Effector memory CD4-positive, alpha-beta T cell (primary cell): ENCODE measurements around the gene KCTD20.

ENCODE experiments used
- DNase-seq, 3 donors: peaks; one replicate each; pipeline ENCODE4 v3.0.0-alpha.2; 2020
- H3K27ac ChIP-seq: 2 replicates; pipeline ENCODE4 v1.7.0; 2013; ENCODE audit warnings: mild to moderate bottlenecking, low read length, moderate library complexity; ENCODE audit not compliant: insufficient read depth, poor library complexity, severe bottlenecking
- H3K27me3 ChIP-seq: replicated peaks from 2 replicates; pipeline ENCODE4 v1.7.0; 2013; ENCODE audit warnings: mild to moderate bottlenecking, low read length; ENCODE audit not compliant: insufficient read depth, control insufficient read depth, poor library complexity, severe bottlenecking
- H3K36me3 ChIP-seq: 2 replicates; pipeline ENCODE4 v1.7.0; 2013; ENCODE audit warnings: mild to moderate bottlenecking, low read length, moderate library complexity; ENCODE audit not compliant: control insufficient read depth, insufficient read depth
- H3K4me1 ChIP-seq: 2 replicates; pipeline ENCODE4 v1.7.0; 2013; ENCODE audit warnings: low read length, mild to moderate bottlenecking; ENCODE audit not compliant: control insufficient read depth, insufficient read depth, poor library complexity, severe bottlenecking
- H3K4me3 ChIP-seq: 2 replicates; pipeline ENCODE4 v1.7.0; 2013; ENCODE audit warnings: low read length, low read depth, mild to moderate bottlenecking; ENCODE audit not compliant: insufficient read depth, poor library complexity, severe bottlenecking
- H3K9me3 ChIP-seq: 2 replicates; pipeline ENCODE4 v1.7.0; 2013; ENCODE audit warnings: mild to moderate bottlenecking, low read length, moderate library complexity; ENCODE audit not compliant: control insufficient read depth

The KCTD20 gene

DNA sequence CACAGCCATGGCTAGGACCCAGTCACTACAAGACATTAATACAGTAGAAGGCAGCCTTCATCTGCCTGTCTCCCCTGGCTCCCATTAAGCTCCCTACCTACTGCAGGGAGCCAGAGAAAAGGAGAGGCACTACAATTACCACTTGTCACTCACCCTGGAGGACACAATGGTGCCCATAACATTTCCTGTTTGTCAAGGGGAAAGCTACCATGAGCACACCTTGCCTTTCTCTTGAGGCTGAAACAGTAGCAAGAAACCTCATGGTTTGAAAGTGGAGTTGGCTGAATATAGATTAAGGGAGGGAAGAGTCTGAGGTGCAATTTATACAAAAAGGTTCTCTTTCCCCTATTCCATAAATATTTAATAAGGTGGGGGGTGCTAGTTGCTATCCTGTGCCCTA lies 76.6 kb downstream of the KCTD20 start:
- H3K9me3 ChIP-seq = no peaks in the 10 kb centered on the region
- DNase-seq = no peak
- H3K4me3 ChIP-seq = no peak overlapping the region
- H3K27me3 ChIP-seq = no peaks in the 10 kb centered on the region
- no peak overlapping the region for H3K27ac ChIP-seq
- H3K4me1 ChIP-seq = peaks cover 9% of the 10 kb centered on the region
- peaks cover 89% of the 10 kb centered on the region for H3K36me3 ChIP-seq

DNA sequence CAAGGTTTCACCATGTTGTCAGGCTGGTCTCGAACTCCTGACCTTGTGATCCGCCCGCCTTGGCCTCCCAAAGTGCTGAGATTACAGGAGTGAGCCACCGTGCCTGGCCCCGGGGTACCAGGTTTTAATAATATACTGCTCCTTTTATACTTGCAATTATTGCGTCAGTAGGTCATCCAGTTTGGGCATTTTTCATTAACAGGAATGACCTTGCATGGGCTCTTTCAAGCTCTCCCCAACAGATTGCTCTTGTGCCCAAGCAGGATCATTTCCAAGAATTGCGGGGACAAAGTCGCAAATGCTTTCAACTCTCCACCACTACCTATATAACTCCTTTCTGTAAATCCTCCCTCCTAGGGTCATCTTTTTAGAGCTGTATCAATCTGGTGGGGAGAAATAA lies 80.7 kb downstream of the KCTD20 start:
- Histone ChIP-seq H3K27me3 (no peaks in the 10 kb centered on the region), H3K9me3 (no peaks in the 10 kb centered on the region), H3K27ac (peak overlapping the region; percentile 2), H3K4me1 (peaks cover 9% of the 10 kb centered on the region), H3K4me3 (no peak overlapping the region), H3K36me3 (peaks cover 73% of the 10 kb centered on the region)
- no peak for DNase-seq

DNA sequence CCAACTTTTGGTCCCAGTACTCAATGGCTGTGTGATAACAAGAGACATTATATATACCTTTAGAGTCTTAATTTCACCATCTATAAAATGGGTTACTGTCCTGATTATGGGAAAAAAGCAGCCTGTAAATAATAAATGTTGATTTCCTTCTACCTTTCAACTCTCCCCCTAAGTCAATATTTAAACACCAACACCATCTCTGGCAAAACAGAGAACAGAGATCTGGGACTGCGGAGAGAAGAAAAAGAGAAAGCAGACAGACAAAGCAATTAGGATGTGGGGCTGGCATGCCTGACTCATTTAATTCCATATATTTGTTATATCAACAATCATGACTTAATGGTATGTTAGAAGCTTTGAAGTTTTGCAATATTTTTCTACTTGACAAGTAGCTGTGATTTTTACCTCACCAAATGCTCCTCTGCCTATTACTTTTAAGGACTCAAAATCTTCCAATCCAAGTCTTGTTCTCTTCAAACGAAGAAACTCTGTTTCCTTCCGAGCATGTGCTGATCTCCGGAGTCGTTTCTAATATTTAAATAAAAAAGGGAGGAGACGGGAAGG lies 81.2 kb downstream of the KCTD20 start:
- Histone ChIP-seq H3K27ac (peak overlapping the region; percentile 2), H3K36me3 (peaks cover 78% of the 10 kb centered on the region), H3K27me3 (no peaks in the 10 kb centered on the region), H3K9me3 (no peaks in the 10 kb centered on the region), H3K4me1 (peaks cover 9% of the 10 kb centered on the region), H3K4me3 (no peak overlapping the region)
- DNase-seq = no peak

DNA sequence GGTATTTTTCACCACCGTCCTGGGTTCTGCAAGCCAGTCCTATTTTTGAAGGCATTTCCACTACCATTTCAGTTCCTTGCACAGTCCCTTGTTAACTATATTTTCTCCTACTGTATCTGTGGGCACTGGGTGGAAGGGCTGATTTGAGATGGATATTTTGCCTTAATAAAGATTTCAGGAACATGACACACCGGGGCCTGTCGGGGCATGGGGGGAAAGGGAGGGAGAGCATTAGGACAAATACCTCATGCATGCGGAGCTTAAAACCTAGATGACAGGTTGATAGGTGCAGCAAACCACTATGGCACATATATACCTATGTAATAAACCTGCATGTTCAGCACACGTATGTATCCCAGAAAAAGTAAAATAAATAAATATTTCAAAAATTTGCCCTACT lies 82.1 kb downstream of the KCTD20 start:
- Histone ChIP-seq H3K36me3 (peaks cover 70% of the 10 kb centered on the region), H3K4me1 (peaks cover 3% of the 10 kb centered on the region), H3K27ac (no peak overlapping the region), H3K27me3 (no peaks in the 10 kb centered on the region), H3K4me3 (no peak overlapping the region), H3K9me3 (no peaks in the 10 kb centered on the region)
- no peak for DNase-seq

DNA sequence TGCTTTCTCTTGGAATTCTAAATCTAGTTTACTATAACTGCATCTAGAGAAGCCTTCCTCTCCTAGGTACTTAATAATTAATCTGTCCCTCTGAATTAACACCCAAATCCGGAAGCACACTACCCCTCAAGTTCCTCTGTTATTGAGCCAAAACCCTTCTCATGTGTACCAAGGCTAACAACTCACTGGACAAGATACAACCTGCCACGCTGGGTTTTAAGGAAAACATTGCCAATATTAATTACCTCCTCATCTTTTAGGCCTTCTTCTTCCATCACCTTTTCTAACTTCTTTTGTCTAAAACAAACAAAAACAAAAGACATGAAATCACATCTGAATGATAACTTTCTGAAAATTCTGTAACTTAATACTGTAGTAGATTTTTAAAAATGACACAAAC lies 82.5 kb downstream of the KCTD20 start:
- no peaks in the 10 kb centered on the region for H3K4me1 ChIP-seq
- H3K27me3 ChIP-seq = no peaks in the 10 kb centered on the region
- H3K9me3 ChIP-seq = no peaks in the 10 kb centered on the region
- peaks cover 65% of the 10 kb centered on the region for H3K36me3 ChIP-seq
- no peak for DNase-seq
- no peak overlapping the region for H3K27ac ChIP-seq
- H3K4me3 ChIP-seq = no peak overlapping the region

DNA sequence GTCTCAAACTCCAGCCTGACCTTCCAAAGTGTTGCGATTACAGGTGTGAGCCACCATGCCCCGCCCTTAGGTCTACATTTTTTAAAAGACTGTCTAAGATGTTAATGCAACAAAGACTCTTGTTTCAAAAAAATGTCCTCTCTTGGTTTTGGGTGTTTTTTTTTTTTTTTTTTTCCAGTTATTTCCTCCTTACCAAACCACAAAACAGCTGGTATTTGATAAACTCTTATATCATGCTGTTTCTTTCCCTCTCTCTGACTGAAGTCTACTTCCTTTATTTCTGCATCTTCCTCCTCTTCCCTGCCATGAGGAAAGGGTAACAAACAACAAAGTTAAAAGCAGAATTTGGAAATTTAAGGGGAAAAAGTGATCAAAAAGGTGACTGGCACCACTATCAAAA lies 83.3 kb downstream of the KCTD20 start:
- Histone ChIP-seq H3K27ac (no peak overlapping the region), H3K4me1 (no peaks in the 10 kb centered on the region), H3K36me3 (peaks cover 64% of the 10 kb centered on the region), H3K4me3 (no peak overlapping the region), H3K9me3 (no peaks in the 10 kb centered on the region), H3K27me3 (no peaks in the 10 kb centered on the region)
- no peak for DNase-seq

DNA sequence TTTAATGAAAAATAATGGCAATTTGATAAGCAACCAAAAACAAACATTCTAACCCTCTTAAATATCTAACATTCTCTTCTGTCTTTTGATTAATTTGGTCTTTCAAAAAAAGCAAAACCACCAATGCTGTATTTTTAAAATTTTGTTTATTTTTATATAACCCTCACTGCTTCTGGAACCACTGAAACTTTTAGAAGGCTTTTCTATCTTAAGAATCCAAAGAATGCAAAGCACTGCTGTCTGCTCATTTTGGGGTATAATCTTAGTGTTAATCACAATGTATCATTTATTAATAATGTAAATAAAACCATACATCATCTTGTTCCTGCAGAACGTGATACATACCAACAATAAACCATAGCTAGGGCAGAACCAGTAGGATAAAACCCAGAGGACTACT lies 90.5 kb downstream of the KCTD20 start:
- no peak overlapping the region for H3K27ac ChIP-seq
- peaks cover 4% of the 10 kb centered on the region for H3K4me1 ChIP-seq
- no peaks in the 10 kb centered on the region for H3K27me3 ChIP-seq
- H3K4me3 ChIP-seq = no peak overlapping the region
- H3K36me3 ChIP-seq = peaks cover 59% of the 10 kb centered on the region
- no peak for DNase-seq
- no peaks in the 10 kb centered on the region for H3K9me3 ChIP-seq

DNA sequence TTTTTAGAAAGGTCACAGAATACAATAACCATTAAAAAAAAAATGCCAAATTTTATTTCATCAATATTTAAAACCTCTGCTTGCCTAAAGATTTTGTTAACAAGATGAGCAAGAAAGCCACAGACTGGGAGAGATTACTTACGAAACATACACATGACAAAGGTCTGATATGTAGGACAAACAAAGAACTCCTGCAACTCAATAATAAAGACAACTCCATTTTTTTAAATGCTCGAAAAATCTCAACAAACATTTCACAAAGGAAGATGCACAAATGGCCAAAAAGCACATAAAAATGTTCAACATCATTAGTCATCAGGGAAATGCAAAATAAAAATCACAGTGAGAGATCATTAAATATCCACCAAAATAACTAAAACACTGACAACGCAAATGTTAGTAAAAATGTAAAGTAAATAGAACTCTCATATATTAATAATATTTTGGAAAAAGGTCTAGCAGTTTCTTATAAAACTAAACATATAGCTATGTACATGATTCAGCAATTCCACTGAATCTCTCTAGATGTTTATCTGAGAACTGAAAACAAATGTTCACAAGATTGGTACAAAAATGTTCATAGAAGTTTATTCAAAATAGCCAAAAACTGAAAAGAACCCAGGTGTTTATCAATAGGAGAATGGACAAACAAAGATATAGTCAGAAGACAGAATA lies 94.2 kb downstream of the KCTD20 start:
- no peak overlapping the region for H3K4me3 ChIP-seq
- DNase-seq = no peak
- H3K4me1 ChIP-seq = peaks cover 28% of the 10 kb centered on the region

DNA sequence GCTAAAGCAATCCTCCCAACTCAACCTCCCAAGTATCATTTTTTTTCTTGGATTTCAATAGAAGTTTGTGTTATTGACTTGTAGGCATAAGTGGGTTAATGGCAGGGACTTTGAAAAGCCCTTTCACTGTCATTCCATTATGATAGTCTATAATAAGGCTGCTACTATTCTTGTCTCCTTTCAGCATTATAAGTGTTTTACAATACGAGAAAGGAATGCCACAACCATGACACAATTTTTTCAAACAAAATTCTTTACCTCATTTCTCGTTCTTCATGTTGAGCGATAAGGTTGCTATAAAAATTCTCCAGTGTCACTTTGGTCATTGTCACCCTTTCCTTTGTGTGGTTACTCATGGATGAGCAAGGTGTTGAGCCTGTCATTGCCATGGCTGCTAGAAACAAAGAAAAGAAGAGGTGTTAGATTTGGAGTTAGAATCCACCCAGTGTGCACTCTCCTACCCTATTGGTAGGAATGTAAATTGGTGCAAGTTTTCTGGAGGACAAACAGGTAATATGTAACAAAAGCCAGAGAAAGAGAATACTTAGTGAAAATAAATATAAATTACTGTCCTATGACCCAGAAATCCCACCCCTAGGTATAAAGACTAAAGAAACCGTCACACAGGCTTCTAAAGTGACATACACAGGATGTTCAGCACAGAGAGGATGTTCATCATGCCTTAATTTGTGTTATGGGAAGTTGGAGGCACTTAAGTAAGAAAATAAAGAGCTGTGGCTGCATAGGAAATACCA lies 97.2 kb downstream of the KCTD20 start:
- no peak overlapping the region for H3K4me3 ChIP-seq
- DNase-seq = no peak

More for the DNA sequence above, 94.2 kb downstream of the KCTD20 start:
- peaks cover 74% of the 10 kb centered on the region for H3K36me3 ChIP-seq
- H3K9me3 ChIP-seq = no peaks in the 10 kb centered on the region
- H3K27me3 ChIP-seq = no peaks in the 10 kb centered on the region
- no peak overlapping the region for H3K27ac ChIP-seq

More for the DNA sequence above, 97.2 kb downstream of the KCTD20 start:
- peaks cover 46% of the 10 kb centered on the region for H3K4me1 ChIP-seq
- H3K9me3 ChIP-seq = no peaks in the 10 kb centered on the region
- H3K36me3 ChIP-seq = peaks cover 62% of the 10 kb centered on the region
- H3K27ac ChIP-seq = peak overlapping the region; percentile 46
- no peaks in the 10 kb centered on the region for H3K27me3 ChIP-seq
